Activated CD4-positive, alpha-beta T cell treated with anti-CD3 and anti-CD28 coated beads, Interleukin-2, Interleukin-4, amounts not matched to agents 100 ng/mL and 50 ng/mL, durations not matched to agents 16 hours and 8 hours (primary cell): ENCODE results near the gene POU2F3.

Source experiments
- DNase-seq: peaks from one replicate; pipeline ENCODE4 v3.0.0-alpha.2; 2020; ENCODE audit warnings: low spot score

Gene POU2F3

GRCh38 chr11:120226714-120227113, 13.2 kb upstream of the POU2F3 start:
- DNase-seq: no peak

GRCh38 chr11:120227228-120227852, 12.6 kb upstream of the POU2F3 start:
- no peak for DNase-seq

DNA sequence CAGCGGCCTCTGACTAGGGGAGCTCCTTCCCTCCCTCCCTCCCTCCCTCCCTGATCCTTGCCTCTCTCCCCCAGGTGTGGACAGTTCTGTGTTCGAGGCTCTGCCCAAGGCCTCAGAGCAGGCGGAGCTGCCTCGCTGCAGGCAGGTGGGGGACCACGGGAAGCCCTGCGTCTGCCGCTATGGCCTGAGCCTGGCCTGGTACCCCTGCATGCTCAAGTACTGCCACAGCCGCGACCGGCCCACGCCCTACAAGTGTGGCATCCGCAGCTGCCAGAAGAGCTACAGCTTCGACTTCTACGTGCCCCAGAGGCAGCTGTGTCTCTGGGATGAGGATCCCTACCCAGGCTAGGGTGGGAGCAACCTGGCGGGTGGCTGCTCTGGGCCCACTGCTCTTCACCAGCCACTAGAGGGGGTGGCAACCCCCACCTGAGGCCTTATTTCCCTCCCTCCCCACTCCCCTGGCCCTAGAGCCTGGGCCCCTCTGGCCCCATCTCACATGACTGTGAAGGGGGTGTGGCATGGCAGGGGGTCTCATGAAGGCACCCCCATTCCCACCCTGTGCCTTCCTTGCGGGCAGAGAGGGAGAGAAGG, 11.1 kb upstream of the POU2F3 start:
- DNase-seq: no peak

DNA sequence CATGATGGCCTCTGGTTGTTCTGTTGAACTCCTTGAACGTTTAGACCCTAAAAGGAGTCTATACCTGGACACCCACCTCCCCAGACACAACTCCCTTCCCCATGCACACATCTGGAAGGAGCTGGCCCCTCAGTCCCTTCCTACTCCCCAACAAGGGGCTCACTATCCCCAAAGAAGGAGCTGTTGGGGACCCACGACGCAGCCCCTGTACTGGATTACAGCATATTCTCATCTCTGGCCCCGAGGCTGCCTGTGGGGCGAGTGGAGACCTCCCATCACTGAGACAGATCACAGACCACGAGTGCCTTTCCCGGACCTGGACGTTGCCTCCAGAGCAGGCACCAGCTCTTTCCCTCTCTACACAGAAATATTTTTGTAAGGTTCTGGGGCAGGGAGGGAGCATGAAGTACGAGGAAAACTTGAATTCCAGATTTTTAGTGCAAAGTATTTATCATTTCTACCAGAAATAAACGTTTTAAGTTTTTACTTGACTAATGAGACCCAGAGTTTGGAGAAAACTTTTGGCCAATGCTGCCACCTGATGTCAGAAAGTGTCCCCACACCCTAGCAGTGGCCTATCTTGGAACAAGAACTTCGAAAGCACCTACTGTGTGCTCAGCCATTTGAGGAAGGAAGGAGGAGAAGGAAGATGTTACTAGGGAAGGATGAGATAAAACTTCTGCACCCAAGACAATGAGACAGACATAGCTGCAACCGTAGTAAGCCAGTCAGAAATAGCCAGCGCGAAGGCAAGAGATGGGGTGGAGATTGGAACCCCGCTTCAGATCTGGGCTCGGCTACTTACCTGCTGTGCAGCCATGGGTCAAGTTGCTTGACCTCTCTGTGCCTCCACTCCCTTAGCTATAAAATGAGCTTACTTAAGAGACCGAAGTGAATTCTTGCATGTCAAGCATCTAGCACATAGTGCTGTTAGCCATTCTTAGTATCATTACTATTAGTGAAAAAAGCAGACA, 10.2 kb upstream of the POU2F3 start:
- no peak for DNase-seq

- no peak for DNase-seq
These were observed 9.4 kb upstream of the POU2F3 start for GRCh38 chr11:120230433-120231071.

DNA sequence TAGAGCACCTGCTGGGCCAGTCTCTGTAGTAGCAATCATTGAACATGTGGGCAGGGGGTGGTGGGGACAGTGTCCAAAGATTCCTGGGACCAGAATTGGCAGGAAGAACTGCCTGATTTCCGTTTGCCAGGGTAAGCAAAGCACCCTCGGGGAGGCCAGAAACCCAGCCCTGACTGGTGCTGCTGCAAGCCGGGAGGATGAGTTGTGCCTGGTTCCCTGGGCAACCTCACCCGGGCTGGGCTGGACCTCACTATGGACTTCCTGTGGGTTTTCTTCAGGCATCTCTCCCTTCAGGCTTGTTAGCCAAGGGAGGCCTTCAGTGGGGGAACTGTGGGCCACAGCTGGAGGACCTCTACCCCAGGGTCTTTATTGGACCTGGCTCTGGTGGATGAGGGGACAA, 8.0 kb upstream of the POU2F3 start:
- no peak for DNase-seq

GRCh38 chr11:120233207-120233803, 6.6 kb upstream of the POU2F3 start:
- DNase-seq: no peak

GRCh38 chr11:120235024-120235628, 4.8 kb upstream of the POU2F3 start:
- peak; percentile 65 for DNase-seq

- DNase-seq: no peak
These were observed 3.5 kb upstream of the POU2F3 start for GRCh38 chr11:120236169-120237107.

- DNase-seq: no peak
These were observed 846 bp upstream of the POU2F3 start for GRCh38 chr11:120238968-120239620.

DNA sequence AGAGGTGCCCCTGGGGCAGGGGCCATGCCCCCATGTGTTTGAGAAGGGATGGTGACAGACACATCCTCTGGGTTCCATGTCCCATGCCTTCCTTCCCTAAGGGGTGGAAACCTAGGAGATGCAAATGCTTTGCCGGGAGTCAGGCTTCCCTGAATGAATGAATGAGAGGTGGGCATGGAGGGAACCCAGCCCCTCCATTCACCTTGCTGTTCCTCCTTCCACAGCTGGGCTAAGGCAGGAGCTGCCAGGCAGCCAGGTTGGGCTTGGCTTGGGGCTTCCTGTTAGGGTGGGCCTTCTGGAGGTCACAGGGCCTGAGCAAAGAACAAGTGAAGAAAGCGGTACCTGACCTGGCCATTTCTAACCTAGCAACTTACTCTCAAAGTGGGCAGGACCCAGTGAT, 926 bp downstream of the POU2F3 start:
- no peak for DNase-seq

DNA sequence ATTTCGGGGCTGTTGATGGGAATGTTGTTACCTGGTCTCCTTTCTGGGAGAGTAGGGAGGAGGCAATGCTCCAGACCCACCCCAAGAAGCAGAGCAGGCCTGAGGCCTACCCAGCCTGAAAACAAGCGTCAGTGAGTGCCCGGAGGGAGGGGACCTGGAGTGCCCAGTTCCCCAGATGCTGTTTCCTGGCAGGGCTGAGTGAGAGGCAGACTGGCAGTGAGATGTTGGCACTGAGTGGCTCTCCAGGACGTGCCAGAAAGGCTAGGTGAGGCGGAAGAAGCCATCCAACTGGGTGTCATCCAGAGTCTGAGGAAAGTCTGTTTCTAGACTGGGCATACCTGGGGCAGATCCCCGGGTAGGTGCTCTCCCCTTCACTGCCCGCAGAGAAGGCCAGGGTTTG, 1.3 kb downstream of the POU2F3 start:
- DNase-seq: no peak

DNA sequence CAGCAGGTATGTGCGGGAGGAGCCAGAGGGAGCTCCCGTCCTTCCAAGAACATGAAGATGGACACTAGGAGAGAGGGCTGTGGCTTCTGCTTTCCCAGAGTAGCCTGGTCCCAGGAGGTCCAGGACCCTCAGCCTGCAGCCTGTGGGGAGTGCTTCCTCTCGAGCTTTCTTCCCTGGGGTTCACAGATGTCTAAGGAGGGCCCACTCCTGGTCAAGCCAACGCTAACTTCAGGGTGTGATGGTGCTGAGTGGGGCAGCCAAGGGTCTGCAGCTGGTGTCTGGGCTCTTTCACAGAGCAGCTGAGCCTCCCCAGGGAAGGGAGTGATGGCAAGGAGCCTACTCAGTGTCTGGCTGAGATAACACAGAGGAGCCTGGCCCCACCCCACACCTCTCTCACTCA, 3.3 kb downstream of the POU2F3 start:
- no peak for DNase-seq

DNA sequence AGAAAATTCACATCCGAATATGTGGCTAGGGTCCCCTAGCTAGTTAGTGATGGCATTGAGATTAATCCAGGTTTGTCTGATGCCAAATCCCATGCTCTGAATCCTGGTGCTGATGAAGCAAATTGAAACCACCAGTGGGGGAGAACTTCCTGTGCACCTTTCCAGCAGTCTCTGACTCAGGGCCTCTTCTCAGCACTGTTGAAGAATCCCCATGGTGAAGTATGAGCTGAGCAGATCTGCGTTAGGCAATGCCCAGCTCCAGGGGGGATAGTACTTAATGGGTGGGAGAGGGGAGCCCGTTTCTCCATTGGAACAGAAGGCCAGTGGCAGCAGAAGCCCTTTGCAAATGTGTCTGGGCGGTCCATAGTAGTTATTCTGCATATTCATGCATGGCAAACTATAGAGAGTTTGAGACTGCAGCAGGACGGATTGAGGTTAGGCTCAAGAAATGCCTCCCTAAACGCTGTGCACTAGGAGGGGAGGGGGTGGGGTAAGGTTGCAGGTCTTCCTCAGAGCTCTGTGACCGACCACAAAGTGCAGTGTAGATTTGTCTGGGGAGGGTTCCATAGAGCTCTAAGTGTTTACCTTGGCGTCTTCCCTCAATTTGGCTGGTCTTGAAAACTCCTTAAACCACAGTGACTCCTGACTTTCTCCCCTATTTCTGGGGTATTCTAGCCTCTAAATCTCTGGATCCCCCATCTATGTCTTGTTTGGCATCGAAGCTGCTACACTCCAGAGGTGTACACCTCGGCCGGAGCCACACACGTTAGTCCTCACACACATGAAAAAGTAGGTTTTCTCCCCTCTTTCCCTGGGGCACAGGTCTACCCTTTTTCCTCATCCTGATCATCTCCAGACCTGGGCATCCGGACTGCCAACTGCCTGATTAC, 4.8 kb downstream of the POU2F3 start:
- DNase-seq: peak; percentile 23

GRCh38 chr11:120245434-120245833, 5.5 kb downstream of the POU2F3 start:
- DNase-seq: no peak

- DNase-seq: peak; percentile 78
These were observed 8.8 kb downstream of the POU2F3 start for GRCh38 chr11:120248551-120249278.

DNA sequence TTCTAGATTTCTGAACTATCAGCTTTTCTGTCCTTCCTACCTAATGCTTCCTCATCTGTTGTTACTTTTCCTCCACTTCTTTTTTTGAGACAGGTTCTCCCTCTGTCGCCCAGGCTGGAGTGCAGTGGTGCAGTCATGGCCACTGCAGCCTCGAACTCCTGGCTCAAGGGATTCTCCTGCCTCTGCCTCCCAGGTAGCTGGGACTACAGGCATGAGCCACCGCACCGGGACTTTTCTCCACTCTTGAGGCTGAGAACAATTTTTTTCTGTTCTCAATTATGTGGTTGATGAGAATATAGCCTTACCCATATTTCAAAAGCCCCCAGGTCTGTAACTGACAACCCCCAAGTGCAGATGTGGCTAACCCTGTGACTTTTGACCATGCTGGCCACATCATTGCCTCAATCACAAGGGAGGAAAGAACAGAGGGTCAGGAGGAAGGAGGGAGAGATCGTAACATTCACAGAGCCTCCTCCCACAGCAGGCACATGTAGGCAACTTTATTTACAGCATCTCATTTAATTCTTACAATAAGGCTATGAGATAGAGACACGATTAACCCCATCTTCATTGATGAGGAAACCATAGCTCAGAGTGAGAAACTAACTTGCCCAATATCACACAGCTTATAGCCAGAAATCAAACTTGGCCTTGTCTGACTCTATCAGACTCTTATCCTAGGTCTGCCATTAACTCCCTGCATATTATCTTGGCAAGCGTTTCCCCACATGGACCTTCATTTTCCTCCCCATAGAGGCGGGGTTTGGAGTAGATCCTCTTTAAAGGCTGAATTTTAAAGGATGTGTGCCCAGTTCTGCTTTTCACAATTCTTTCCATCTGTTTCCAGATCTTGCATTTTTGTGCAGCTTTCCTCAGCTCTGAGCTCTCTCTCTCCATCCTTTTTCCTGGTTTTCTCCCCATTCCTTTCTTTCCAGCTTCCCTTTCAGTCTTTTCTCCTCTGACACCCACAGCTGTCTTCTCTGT, 9.6 kb downstream of the POU2F3 start:
- DNase-seq: no peak
